Stimulated activated CD4-positive, alpha-beta T cell treated with anti-CD3 and anti-CD28 coated beads, Interleukin-1b, Interleukin-23, amount 100 ng/mL, for 24 hours (primary cell): ENCODE measurements around the gene TAOK1.

ENCODE experiments used
- DNase-seq, 4 experiments: peaks; one replicate each; pipeline ENCODE4 v3.0.0-alpha.2; 2020; ENCODE audit warnings: low read depth in 4 of 4, low spot score in 1 of 4

The TAOK1 gene

DNA sequence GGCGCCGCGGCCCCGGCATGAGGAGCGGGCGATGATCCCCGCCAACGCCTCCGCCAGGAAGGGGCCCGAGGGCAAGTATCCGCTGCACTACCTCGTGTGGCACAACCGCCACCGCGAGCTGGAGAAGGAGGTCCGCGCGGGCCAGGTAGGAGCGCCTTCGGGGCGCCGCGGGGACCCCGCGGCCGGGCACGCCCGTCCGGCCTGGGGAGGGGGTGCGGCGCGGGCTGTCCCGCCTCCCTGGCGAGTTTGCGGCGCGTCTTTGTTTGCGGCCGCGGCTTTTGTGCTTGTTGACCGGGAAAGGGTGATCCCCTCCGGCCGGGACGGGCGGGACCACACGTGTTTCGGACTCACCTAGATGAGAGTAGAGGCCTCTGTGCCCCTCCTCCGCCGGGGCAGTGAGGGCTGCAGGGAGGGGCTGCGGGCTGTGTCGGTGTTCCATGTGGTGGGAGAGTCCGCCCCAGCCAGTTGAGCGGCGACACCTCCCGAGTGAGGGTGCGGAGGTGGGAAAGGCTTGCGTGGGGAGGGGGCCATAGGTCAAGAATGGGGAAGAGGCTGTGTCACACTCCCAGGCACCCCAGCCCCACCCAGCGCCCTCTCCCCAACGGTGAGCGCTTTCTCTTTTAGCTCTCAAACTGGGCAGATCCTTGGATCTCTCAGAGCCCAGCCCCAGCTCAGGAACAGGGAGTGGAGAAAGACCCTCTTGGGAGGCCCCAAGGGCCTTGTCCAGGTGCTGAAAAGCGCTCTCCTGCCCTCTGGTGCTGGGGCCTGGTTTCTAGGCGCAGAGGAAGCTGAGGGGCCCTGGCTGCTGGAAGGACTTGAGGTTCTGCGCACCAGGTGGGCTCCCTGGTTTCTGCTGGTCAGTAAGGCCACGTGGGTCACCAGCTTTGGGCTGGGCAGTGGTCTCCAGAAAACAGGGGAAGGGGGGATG lies 203.7 kb downstream of the TAOK1 start:
- DNase-seq: no peak

DNA sequence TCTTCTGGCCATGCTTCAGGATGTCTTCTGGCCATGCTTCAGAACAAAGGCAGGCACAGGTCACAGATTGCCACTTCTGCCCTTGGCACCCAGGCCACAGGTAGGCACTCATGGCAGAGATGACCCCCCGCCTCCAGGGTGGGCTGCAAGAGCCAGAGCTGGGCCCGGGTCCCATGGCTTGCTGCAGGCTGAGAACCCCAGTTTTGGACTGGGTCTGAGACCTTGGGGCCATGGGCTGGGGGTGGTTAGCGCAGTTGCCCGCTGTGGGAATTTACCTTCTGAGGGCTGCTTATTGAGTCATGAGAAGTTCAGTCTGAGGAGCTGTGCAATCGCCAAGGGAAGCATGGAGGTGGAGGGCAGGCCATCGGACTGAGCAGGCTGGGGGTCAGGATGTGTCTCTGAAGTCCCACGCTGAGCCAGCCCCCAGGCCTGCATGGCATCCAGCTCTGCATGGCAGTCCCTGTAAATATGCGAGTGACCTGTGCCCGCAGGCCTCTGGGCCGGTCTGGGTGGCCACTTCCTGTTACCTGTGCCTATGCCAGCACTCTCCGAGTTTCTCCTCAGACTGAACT lies 204.4 kb downstream of the TAOK1 start:
- DNase-seq: no peak

DNA sequence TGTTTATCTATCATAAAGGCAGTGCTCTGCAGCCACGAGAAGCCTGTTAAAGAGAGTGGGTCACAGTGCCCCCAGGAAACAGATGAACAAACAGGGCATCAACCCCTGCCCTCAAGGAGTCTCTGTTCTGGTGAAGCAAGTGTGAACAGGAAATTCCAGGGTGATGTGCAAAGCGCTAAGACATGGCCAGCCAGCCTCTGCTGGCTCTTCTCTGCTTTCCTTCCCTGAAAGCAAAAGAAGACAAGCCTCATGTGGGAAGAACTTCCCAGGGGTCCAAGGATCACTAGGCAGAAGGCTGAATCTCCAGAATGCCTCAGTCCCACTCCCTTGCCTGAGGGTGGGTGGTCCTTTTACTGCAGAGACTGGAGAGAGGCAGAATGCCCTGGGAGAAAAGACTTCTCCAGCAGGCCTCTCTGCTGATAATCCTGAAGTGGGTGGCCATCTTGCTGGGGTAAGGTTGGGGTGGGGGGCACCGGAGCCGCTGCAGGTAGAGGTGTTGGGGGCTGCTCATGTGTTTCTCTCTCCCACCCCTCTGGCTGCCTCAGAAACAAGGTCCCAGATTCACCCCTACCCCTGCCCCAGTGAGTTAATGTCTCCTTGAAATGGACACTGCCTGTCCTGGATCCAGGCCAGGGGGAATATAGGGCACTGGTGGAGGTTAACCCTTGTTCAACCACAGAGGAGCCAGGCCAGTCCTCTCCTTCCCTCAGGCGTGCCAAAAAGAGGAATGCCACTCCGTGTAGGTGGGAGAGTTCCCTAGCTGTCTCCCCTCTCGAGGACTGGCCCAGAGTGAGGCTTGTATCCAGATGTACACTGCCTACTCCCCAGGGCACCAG lies 205.2 kb downstream of the TAOK1 start:
- DNase-seq: no peak

DNA sequence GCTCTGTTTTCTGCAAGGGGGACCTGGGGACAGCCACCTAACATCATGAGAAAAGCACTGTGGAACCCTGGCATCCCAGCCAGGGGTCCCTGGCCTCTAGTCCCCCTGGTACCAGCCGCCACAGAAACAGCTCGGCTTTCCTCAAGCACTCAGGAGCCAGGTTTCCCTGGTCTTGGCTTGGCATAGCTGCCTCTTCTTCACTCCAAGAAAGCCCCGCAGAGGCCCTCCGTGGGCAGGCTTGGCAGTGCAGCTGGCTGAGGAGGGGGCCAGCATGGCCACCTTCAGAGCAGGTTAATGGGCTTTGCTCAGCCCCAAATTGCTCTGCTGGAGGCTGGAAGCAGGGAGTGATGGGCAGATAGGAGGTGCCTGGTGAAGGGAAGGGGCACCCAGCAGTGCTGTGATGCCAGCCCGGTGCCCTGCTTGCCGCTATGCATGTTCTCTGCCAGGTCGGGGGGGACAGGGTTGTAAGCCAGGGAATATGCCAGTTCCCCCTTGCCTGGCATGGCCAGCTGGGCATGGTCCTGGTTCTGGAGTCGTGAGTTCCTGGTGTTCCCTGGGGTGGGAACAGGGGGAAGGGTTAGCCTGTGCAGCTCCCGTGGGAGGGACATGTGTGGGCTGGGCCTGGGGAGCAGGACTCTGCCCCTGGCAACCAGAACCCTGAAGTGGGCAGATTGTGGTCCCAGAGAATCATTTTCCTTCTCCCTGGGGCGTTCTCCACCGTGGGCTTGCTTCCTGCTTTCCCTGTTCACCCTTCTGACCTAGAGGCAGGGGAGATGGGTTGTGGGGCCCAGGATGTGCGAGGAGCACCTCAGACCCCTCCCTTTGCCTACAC lies 206.0 kb downstream of the TAOK1 start:
- no peak for DNase-seq

- no peak for DNase-seq
Observed at GRCh38 chr17:29596811-29597210, 206.6 kb downstream of the TAOK1 start.

DNA sequence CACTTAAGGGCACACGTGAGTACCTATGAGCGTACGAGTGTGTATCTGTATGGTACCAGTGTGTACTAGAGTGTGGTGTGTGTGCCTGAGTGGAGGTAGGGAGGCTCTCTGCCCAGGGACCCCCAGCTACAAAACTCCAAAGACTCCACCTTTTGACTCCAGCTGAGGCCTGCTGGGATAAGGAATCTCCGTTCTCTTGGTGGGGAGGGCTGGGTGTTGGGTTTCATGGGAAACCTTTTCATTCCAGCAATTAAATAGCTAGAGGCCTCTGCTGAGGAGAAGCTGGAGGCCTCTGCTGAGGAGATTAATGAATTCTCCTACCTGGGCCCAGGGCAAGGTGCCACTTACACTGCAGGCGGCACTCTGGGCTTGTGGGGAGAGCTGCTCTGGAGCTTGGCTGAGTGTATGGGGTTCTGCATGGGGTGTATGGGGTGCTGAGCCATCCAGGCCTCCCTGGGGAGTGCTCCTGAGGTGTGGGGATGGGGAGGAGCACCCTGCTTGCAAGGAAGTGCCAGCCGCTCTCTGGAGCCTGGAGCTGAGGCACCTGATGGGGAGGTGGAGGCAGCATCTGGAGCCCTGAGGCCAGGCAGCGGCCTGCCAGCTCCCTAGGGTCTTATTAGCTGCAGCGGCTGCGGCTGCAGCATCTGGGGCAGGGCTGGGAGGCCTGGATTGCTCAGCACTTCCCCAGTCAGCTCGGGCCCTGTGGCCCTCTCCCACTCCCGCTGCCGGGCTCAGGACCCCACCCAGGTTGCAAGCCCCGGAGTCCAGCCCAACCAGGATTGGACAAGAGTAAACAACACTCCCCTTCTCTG lies 207.4 kb downstream of the TAOK1 start:
- DNase-seq: no peak
